Prostate gland (tissue), 2 donors: ENCODE data around the gene P3H2.

Source experiments
- POLR2A ChIP-seq: fragments of 450-650 bp; IDR thresholded peaks from one replicate; pipeline ENCODE4 v1.6.1; 2016; ENCODE audit warnings: antibody characterized with exemption, mild to moderate bottlenecking
- POLR2AphosphoS5 ChIP-seq: sonication (generic); formaldehyde crosslinking; IDR thresholded peaks from one replicate; pipeline ENCODE4 v1.6.1; 2017; ENCODE audit warnings: antibody characterized with exemption
- TF ChIP-seq, protein P1 (sequence below), 4 experiments: fragments of 200-600 bp in 2 of 4; fragments of 450-650 bp in 2 of 4; sonication (generic) in 2 of 4; IDR thresholded peaks; 1 replicate in 3 of 4; 2 replicates in 1 of 4; pipeline ENCODE4 v1.5.1; 2016 to 2019; ENCODE audit warnings: antibody characterized with exemption in 4 of 4, mild to moderate bottlenecking in 2 of 4, moderate library complexity in 2 of 4

DNA sequence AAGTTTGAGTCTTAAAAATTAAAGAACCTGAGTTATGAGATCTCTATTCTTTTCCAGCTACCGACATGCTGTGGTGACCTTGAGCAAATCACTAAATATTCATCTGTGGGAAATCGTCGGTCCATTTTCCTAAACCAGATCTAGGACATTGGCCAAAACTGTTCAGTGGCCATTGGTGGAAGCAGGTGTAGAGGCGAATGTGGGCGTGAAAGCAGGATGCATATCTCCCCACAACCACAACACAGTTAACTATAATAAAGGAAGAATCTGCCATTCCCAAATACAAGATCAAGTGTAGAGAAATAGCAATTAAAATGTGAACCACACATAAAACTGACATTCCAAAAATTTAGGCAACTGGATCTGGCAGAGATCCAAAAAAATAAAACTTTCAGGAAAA is 129.9 kb downstream of the P3H2 start:
- TF ChIP-seq, protein P1, sequence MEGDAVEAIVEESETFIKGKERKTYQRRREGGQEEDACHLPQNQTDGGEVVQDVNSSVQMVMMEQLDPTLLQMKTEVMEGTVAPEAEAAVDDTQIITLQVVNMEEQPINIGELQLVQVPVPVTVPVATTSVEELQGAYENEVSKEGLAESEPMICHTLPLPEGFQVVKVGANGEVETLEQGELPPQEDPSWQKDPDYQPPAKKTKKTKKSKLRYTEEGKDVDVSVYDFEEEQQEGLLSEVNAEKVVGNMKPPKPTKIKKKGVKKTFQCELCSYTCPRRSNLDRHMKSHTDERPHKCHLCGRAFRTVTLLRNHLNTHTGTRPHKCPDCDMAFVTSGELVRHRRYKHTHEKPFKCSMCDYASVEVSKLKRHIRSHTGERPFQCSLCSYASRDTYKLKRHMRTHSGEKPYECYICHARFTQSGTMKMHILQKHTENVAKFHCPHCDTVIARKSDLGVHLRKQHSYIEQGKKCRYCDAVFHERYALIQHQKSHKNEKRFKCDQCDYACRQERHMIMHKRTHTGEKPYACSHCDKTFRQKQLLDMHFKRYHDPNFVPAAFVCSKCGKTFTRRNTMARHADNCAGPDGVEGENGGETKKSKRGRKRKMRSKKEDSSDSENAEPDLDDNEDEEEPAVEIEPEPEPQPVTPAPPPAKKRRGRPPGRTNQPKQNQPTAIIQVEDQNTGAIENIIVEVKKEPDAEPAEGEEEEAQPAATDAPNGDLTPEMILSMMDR (IDR thresholded peaks at IDR 0.05): no peak
- TF ChIP-seq POLR2AphosphoS5 (no peak), POLR2A (no peak)
